Measurements from ENCODE around the gene FASTKD2. TPM values are rescaled to one million over a fixed set of nuclear protein-coding genes. Genes with fewer than 3 reads are reported as not detected.

The FASTKD2 gene
- polyA plus RNA-seq (2013, experiment 1 of 2): 12.5 TPM
- polyA plus RNA-seq (2013, experiment 2 of 2): 12.1 TPM

GRCh38 chr2:206765242-206766056, at the start of gene FASTKD2, which contains the start of gene MDH1B:
Gene FASTKD2, plus strand, starts transcription at chr2:206765606. Its CDS starts 1,088 bp downstream, at chr2:206766694.
Gene MDH1B, minus strand, starts transcription at chr2:206765328. Its CDS starts 57 bp downstream, at chr2:206765271.
- Histone ChIP-seq H2AFZ (ENCODE audit: low read length) (peak within 1 kb of the TSS; percentile 95), H2BK15ac (ENCODE audit: low read length) (no peak within 1 kb of the TSS), H3K4ac (ENCODE audit: low read length) (no peak within 1 kb of the TSS), H2BK5ac (ENCODE audit: low read length) (no peak within 1 kb of the TSS), H3K4me2 (ENCODE audit: insufficient read depth, low read length, poor library complexity, severe bottlenecking) (peak within 1 kb of the TSS; percentile 75), H3K27me3 (ENCODE audit: control insufficient read depth in 3 of 3, insufficient read depth in 3 of 3, low read depth in 1 of 3, low read length in 3 of 3) (no peaks in the 10 kb centered on the region), H3K36me3 (replicated peaks in 1 of 2; ENCODE audit: control insufficient read depth in 2 of 2, insufficient read depth in 2 of 2, low read length in 2 of 2) (peaks cover 5 to 39% of the 10 kb centered on the region in 2 donors), H4K91ac (ENCODE audit: low read depth, low read length, poor library complexity) (no peak within 1 kb of the TSS), H3K9ac (ENCODE audit: low read depth, low read length, poor library complexity) (peak within 1 kb of the TSS; percentile 82), H3K14ac (ENCODE audit: low read length) (peak within 1 kb of the TSS; percentile 14), H3K9me3 (replicated peaks in 1 of 2; ENCODE audit: control insufficient read depth in 2 of 2, insufficient read depth in 1 of 2, low read depth in 1 of 2, low read length in 2 of 2) (no peaks in the 10 kb centered on the region), H3K23ac (ENCODE audit: low read depth, low read length, poor library complexity) (no peak within 1 kb of the TSS), H2BK12ac (ENCODE audit: low read length) (no peak within 1 kb of the TSS), H2AK5ac (ENCODE audit: low read depth, low read length) (no peak within 1 kb of the TSS), H2BK120ac (ENCODE audit: low read depth, low read length) (no peak within 1 kb of the TSS), H3K4me1 (ENCODE audit: control insufficient read depth in 2 of 2, insufficient read depth in 1 of 2, low read depth in 1 of 2, low read length in 2 of 2) (no peaks in the 10 kb centered on the region), H3K4me3 (ENCODE audit: low read length in 2 of 2) (peak within 1 kb of the TSS; percentile 90 to 98), H3K18ac (ENCODE audit: low read length) (peak within 1 kb of the TSS; percentile 81), H3K27ac (replicated peaks; ENCODE audit: low read length) (peak within 1 kb of the TSS; percentile 52), H3K79me1 (ENCODE audit: low read depth, low read length) (peaks cover 1% of the 10 kb centered on the region), H4K8ac (ENCODE audit: low read depth, low read length) (no peak within 1 kb of the TSS)
- DNase-seq (ENCODE audit: low spot score): peak; percentile 88
- WGBS, 2 donors (ENCODE audit: extremely low coverage in 2 of 2, insufficient read length in 2 of 2, insufficient replicate concordance in 1 of 2): no CpG with 5 or more reads among the region's 46 CpGs

GRCh38 chr2:206716623-206717022, 48.8 kb upstream of the FASTKD2 start:
- Histone ChIP-seq H3K18ac (ENCODE audit: low read length) (no peak overlapping the region), H3K9me3 (replicated peaks in 1 of 2; ENCODE audit: control insufficient read depth in 2 of 2, insufficient read depth in 1 of 2, low read depth in 1 of 2, low read length in 2 of 2) (no peaks in the 10 kb centered on the region), H2BK15ac (ENCODE audit: low read length) (no peak overlapping the region), H3K79me1 (ENCODE audit: low read depth, low read length) (peaks cover 2% of the 10 kb centered on the region), H3K23ac (ENCODE audit: low read depth, low read length, poor library complexity) (no peak overlapping the region), H4K8ac (ENCODE audit: low read depth, low read length) (no peak overlapping the region), H2AFZ (ENCODE audit: low read length) (no peak overlapping the region), H3K4me2 (ENCODE audit: insufficient read depth, low read length, poor library complexity, severe bottlenecking) (no peak overlapping the region), H2BK12ac (ENCODE audit: low read length) (no peak overlapping the region), H3K9ac (ENCODE audit: low read depth, low read length, poor library complexity) (no peak overlapping the region), H2AK5ac (ENCODE audit: low read depth, low read length) (no peak overlapping the region), H3K4me1 (ENCODE audit: control insufficient read depth in 2 of 2, insufficient read depth in 1 of 2, low read depth in 1 of 2, low read length in 2 of 2) (no peaks in the 10 kb centered on the region), H3K4me3 (ENCODE audit: low read length in 2 of 2) (no peak overlapping the region), H3K4ac (ENCODE audit: low read length) (no peak overlapping the region), H3K27me3 (ENCODE audit: control insufficient read depth in 3 of 3, insufficient read depth in 3 of 3, low read depth in 1 of 3, low read length in 3 of 3) (peaks cover 0 to 26% (median 0%) of the 10 kb centered on the region in 3 experiments), H2BK5ac (ENCODE audit: low read length) (no peak overlapping the region), H3K36me3 (replicated peaks in 1 of 2; ENCODE audit: control insufficient read depth in 2 of 2, insufficient read depth in 2 of 2, low read length in 2 of 2) (no peaks in the 10 kb centered on the region), H3K27ac (replicated peaks; ENCODE audit: low read length) (no peak overlapping the region), H4K91ac (ENCODE audit: low read depth, low read length, poor library complexity) (no peak overlapping the region), H3K14ac (ENCODE audit: low read length) (peak overlapping the region; percentile 4), H2BK120ac (ENCODE audit: low read depth, low read length) (no peak overlapping the region)
- no CpG with 5 or more reads among the region's 3 CpGs for whole genome bisulfite sequencing, 2 donors (ENCODE audit: extremely low coverage in 2 of 2, insufficient read length in 2 of 2, insufficient replicate concordance in 1 of 2)
- DNase-seq (ENCODE audit: low spot score): no peak

- H2BK5ac ChIP-seq (ENCODE audit: low read length): no peak within 1 kb of the TSS
Measured at GRCh38 chr2:206718296-206718695, 47.1 kb upstream of the FASTKD2 start, which contains the start of gene DYTN. Gene DYTN, minus strand, starts transcription at chr2:206718396. Its CDS starts 117 bp downstream, at chr2:206718279.

GRCh38 chr2:206721256-206721920, 44.0 kb upstream of the FASTKD2 start:
- WGBS, 2 donors (ENCODE audit: extremely low coverage in 2 of 2, insufficient read length in 2 of 2, insufficient replicate concordance in 1 of 2): no CpG with 5 or more reads among the region's 4 CpGs

More at GRCh38 chr2:206718296-206718695, 47.1 kb upstream of the FASTKD2 start, which contains the start of gene DYTN:
- Histone ChIP-seq H3K18ac (ENCODE audit: low read length) (no peak within 1 kb of the TSS), H2AK5ac (ENCODE audit: low read depth, low read length) (no peak within 1 kb of the TSS), H3K23ac (ENCODE audit: low read depth, low read length, poor library complexity) (no peak within 1 kb of the TSS), H2BK120ac (ENCODE audit: low read depth, low read length) (no peak within 1 kb of the TSS), H3K27ac (replicated peaks; ENCODE audit: low read length) (no peak within 1 kb of the TSS), H2AFZ (ENCODE audit: low read length) (no peak within 1 kb of the TSS), H3K4me1 (ENCODE audit: control insufficient read depth in 2 of 2, insufficient read depth in 1 of 2, low read depth in 1 of 2, low read length in 2 of 2) (no peaks in the 10 kb centered on the region), H3K27me3 (ENCODE audit: control insufficient read depth in 3 of 3, insufficient read depth in 3 of 3, low read depth in 1 of 3, low read length in 3 of 3) (peaks cover 0 to 13% (median 0%) of the 10 kb centered on the region in 3 experiments), H2BK12ac (ENCODE audit: low read length) (no peak within 1 kb of the TSS), H3K4ac (ENCODE audit: low read length) (no peak within 1 kb of the TSS), H3K9me3 (replicated peaks in 1 of 2; ENCODE audit: control insufficient read depth in 2 of 2, insufficient read depth in 1 of 2, low read depth in 1 of 2, low read length in 2 of 2) (peaks cover 0 to 3% of the 10 kb centered on the region in 2 donors), H4K91ac (ENCODE audit: low read depth, low read length, poor library complexity) (no peak within 1 kb of the TSS), H2BK15ac (ENCODE audit: low read length) (no peak within 1 kb of the TSS), H3K4me3 (ENCODE audit: low read length in 2 of 2) (no peak within 1 kb of the TSS), H3K9ac (ENCODE audit: low read depth, low read length, poor library complexity) (no peak within 1 kb of the TSS), H3K4me2 (ENCODE audit: insufficient read depth, low read length, poor library complexity, severe bottlenecking) (no peak within 1 kb of the TSS), H4K8ac (ENCODE audit: low read depth, low read length) (no peak within 1 kb of the TSS), H3K14ac (ENCODE audit: low read length) (no peak within 1 kb of the TSS), H3K36me3 (replicated peaks in 1 of 2; ENCODE audit: control insufficient read depth in 2 of 2, insufficient read depth in 2 of 2, low read length in 2 of 2) (no peaks in the 10 kb centered on the region), H3K79me1 (ENCODE audit: low read depth, low read length) (peaks cover 2% of the 10 kb centered on the region)
- WGBS, 2 donors (ENCODE audit: extremely low coverage in 2 of 2, insufficient read length in 2 of 2, insufficient replicate concordance in 1 of 2): no CpG with 5 or more reads among the region's 1 CpG
- DNase-seq (ENCODE audit: low spot score): no peak

More at GRCh38 chr2:206721256-206721920, 44.0 kb upstream of the FASTKD2 start:
- H2BK12ac ChIP-seq (ENCODE audit: low read length): no peak overlapping the region
- no peak overlapping the region for H3K14ac ChIP-seq (ENCODE audit: low read length)
- no peak overlapping the region for H3K4ac ChIP-seq (ENCODE audit: low read length)
- no peak overlapping the region for H3K18ac ChIP-seq (ENCODE audit: low read length)
- peaks cover 0 to 3% of the 10 kb centered on the region in 2 donors for H3K9me3 ChIP-seq (replicated peaks in 1 of 2; ENCODE audit: control insufficient read depth in 2 of 2, insufficient read depth in 1 of 2, low read depth in 1 of 2, low read length in 2 of 2)
- no peak overlapping the region for H3K23ac ChIP-seq (ENCODE audit: low read depth, low read length, poor library complexity)
- no peak for DNase-seq (ENCODE audit: low spot score)
- peaks cover 0 to 4% (median 0%) of the 10 kb centered on the region in 3 experiments for H3K27me3 ChIP-seq (ENCODE audit: control insufficient read depth in 3 of 3, insufficient read depth in 3 of 3, low read depth in 1 of 3, low read length in 3 of 3)
- no peak overlapping the region for H4K91ac ChIP-seq (ENCODE audit: low read depth, low read length, poor library complexity)
- no peak overlapping the region for H2BK120ac ChIP-seq (ENCODE audit: low read depth, low read length)
- no peak overlapping the region for H3K4me2 ChIP-seq (ENCODE audit: insufficient read depth, low read length, poor library complexity, severe bottlenecking)
- H2AFZ ChIP-seq (ENCODE audit: low read length): no peak overlapping the region
- H2BK15ac ChIP-seq (ENCODE audit: low read length): no peak overlapping the region
- no peak overlapping the region for H4K8ac ChIP-seq (ENCODE audit: low read depth, low read length)
- no peaks in the 10 kb centered on the region for H3K4me1 ChIP-seq (ENCODE audit: control insufficient read depth in 2 of 2, insufficient read depth in 1 of 2, low read depth in 1 of 2, low read length in 2 of 2)
- H3K9ac ChIP-seq (ENCODE audit: low read depth, low read length, poor library complexity): no peak overlapping the region
- H3K4me3 ChIP-seq (ENCODE audit: low read length in 2 of 2): no peak overlapping the region
- H2AK5ac ChIP-seq (ENCODE audit: low read depth, low read length): no peak overlapping the region
- no peaks in the 10 kb centered on the region for H3K36me3 ChIP-seq (replicated peaks in 1 of 2; ENCODE audit: control insufficient read depth in 2 of 2, insufficient read depth in 2 of 2, low read length in 2 of 2)
- H3K27ac ChIP-seq (replicated peaks; ENCODE audit: low read length): no peak overlapping the region
- H3K79me1 ChIP-seq (ENCODE audit: low read depth, low read length): no peaks in the 10 kb centered on the region
- no peak overlapping the region for H2BK5ac ChIP-seq (ENCODE audit: low read length)

Measured in neuronal stem cell (in vitro differentiated cells).